Heart right ventricle (tissue), 16 donors: Measurements from ENCODE around the gene LMBR1L. TPM values are rescaled to one million over a fixed set of nuclear protein-coding genes. Genes with fewer than 3 reads are reported as not detected.

Experiments used
- ATAC-seq, 8 donors: fragments of 200-7000 bp; cut with Tn5 transposase; one replicate each; pipeline ENCODE4 v1.9.1; 2020; ENCODE audit warnings: mild to moderate bottlenecking in 8 of 8, moderate library complexity in 8 of 8, moderate number of reproducible peaks in 1 of 8
- DNase-seq, 2 donors: peaks; one replicate each; pipeline ENCODE4 v3.0.0-alpha.2; 2020
- H3K27ac ChIP-seq, 10 donors: fragments of 200-600 bp; sonication (generic) in 2 of 10; one replicate each; pipeline versions ENCODE4 v1.5.0 to v1.8.0; 2020 to 2022; ENCODE audit warnings: mild to moderate bottlenecking in 3 of 10
- H3K27me3 ChIP-seq, 7 donors: fragments of 200-600 bp; one replicate each; pipeline ENCODE4 v1.8.0; 2021 to 2022; ENCODE audit warnings: mild to moderate bottlenecking in 2 of 7
- H3K36me3 ChIP-seq, 9 donors: fragments of 200-600 bp; sonication (generic) in 1 of 9; one replicate each; pipeline versions ENCODE4 v1.5.0 to v1.8.0; 2020 to 2022; ENCODE audit warnings: mild to moderate bottlenecking in 2 of 9
- H3K4me1 ChIP-seq, 9 donors: fragments of 200-600 bp; sonication (generic) in 1 of 9; one replicate each; pipeline versions ENCODE4 v1.5.0 to v1.8.0; 2020 to 2022; ENCODE audit warnings: mild to moderate bottlenecking in 4 of 9
- H3K4me3 ChIP-seq, 10 donors: fragments of 200-600 bp; sonication (generic) in 2 of 10; one replicate each; pipeline versions ENCODE4 v1.5.0 to v1.8.0; 2020 to 2022; ENCODE audit warnings: mild to moderate bottlenecking in 7 of 10, moderate library complexity in 2 of 10
- H3K9me3 ChIP-seq, 11 donors: fragments of 200-600 bp in 10 of 11; sonication (generic) in 2 of 11; one replicate each; pipeline versions ENCODE4 v1.5.0 to v1.8.0; 2013 to 2022; ENCODE audit warnings: mild to moderate bottlenecking in 2 of 11, control low read depth in 1 of 11, moderate library complexity in 1 of 11
- CTCF ChIP-seq, 9 donors: fragments of 200-600 bp; sonication (generic) in 2 of 9; IDR thresholded peaks; one replicate each; pipeline versions ENCODE4 v1.5.0 to v1.8.0; 2021 to 2022; ENCODE audit warnings: antibody characterized with exemption in 9 of 9, mild to moderate bottlenecking in 5 of 9, moderate library complexity in 1 of 9
- WGBS, 2 donors: extraction: QIAGEN DNeasy Blood & Tissue Kit; methylation state at CpG; one replicate each; pipeline ENCODE4 v1.1.7; 2013; ENCODE audit warnings: inconsistent platforms in 1 of 2; 5-methylcytosine and 5-hydroxymethylcytosine counted together
- intact Hi-C, 10 donors: fragments of 100-400 bp; cut with DNase I; formaldehyde crosslinking; loops; one replicate each; pipeline versions ENCODE4 v1.11.1 to v1.14.2; 2022
- polyA plus RNA-seq, 2 donors: library from polyadenylated mRNA; stranded (reverse); fragments of 200-250 nt; gene quantifications; one replicate each; pipeline ENCODE4 v1.2.3, GENCODE V29; 2013
- total RNA-seq, 10 donors: library from RNA; stranded (reverse); fragmentation: NEBNext Ultra II Directional in 3 of 10; extraction: Animal tissue kit (Norgen Biotek cat#: 25700) in 3 of 10; gene quantifications; one replicate each; pipeline versions ENCODE4 v1.2.1 to v1.2.4, GENCODE V29; 2021 to 2023
- donor health status: Arrhythmogenic right ventricular cardiomyopathy.
- donor health status: ischemic (EF 13 %, LVEDD 7.1; RV severe dilation, severe dysfunction).
- donor health status: healthy with polysubstance abuse.
- donor health status: DM: no; HTN: yes; CAD: no.
- donor health status: DM: no; HTN: no; CAD: no.
- donor health status: ischemic (EF 25% LVEDD 6.9; RV normal size, moderate dysfunction).
- donor health status: ischemic (EF 25% LVEDD 5.7; RV mildly dilated, moderate dysfunction).
- donor health status: healthy.
- donor health status: DM: yes; HTN: yes; CAD: no.
- donor health status: Ischemic cardiomyopathy.
- donor health status: ischemic (EF 35%, LVEDD 5.7; RV mildly dilated, moderate dysfunction).
- donor health status: nonischemic (EF 11% LVEDD 7.7; RV severe dilation, severe dysfunction).
- donor health status: DM: yes; HTN: yes; CAD: no.
- donor health status: PGD.
- donor health status: ischemic (EF 29% LVEDD 5.4; RV normal size, mild dysfunction).
- donor health status: nonischemic (EF 23%, LVEDD 6.1; RV moderate dilation, normal function).

LMBR1L gene
- total and polyA plus RNA-seq, 12 donors: 21.5 to 51.8 (median 30.8) TPM

- no peak for ATAC-seq
- intact Hi-C loops: loop anchor here in 2 of 10 donors (5.0 kb wide), 1 partner anchor 33 kb away; no protein-coding TSS in a partner anchor
- Histone ChIP-seq H3K36me3 (peaks cover 0 to 56% (median 49%) of the 10 kb centered on the region in 9 donors), H3K4me3 (no peak overlapping the region), H3K9me3 (no peaks in the 10 kb centered on the region), H3K27me3 (no peaks in the 10 kb centered on the region), H3K27ac (no peak overlapping the region), H3K4me1 (peaks cover 24 to 55% (median 45%) of the 10 kb centered on the region in 9 donors)
- no peak for DNase-seq
- WGBS, 2 donors: 70 to 77% methylated on average over 4 of the region's 4 CpGs
- no peak for TF ChIP-seq CTCF (IDR thresholded peaks at IDR 0.05)
Measured at GRCh38 chr12:49055092-49055491, 55.6 kb downstream of the LMBR1L start.

GRCh38 chr12:49054524-49054923 lies 56.1 kb downstream of the LMBR1L start:
- intact Hi-C loops: no loop called here
- ATAC-seq: no peak
- no peak for DNase-seq
- Histone ChIP-seq H3K4me3 (no peak overlapping the region), H3K27ac (no peak overlapping the region), H3K4me1 (peaks cover 24 to 55% (median 45%) of the 10 kb centered on the region in 9 donors), H3K9me3 (no peaks in the 10 kb centered on the region), H3K27me3 (no peaks in the 10 kb centered on the region), H3K36me3 (peaks cover 4 to 61% (median 55%) of the 10 kb centered on the region in 9 donors)
- no peak for TF ChIP-seq CTCF (IDR thresholded peaks at IDR 0.05)
- WGBS, 2 donors: 92 to 93% methylated on average over 10 of the region's 10 CpGs

- WGBS, 2 donors: 93 to 95% methylated on average over 5 of the region's 5 CpGs
- ATAC-seq (no peak), DNase-seq (no peak)
- H3K9me3 ChIP-seq: no peaks in the 10 kb centered on the region
- intact Hi-C loops: no loop called here
- H3K27ac ChIP-seq: no peak overlapping the region
- H3K4me1 ChIP-seq: peaks cover 24 to 51% (median 42%) of the 10 kb centered on the region in 9 donors
- TF ChIP-seq CTCF (IDR thresholded peaks at IDR 0.05): no peak
- H3K36me3 ChIP-seq: peaks cover 4 to 65% (median 59%) of the 10 kb centered on the region in 9 donors
- H3K27me3 ChIP-seq: no peaks in the 10 kb centered on the region
- no peak overlapping the region for H3K4me3 ChIP-seq
Measured at GRCh38 chr12:49054096-49054495, 56.6 kb downstream of the LMBR1L start.

GRCh38 chr12:49052451-49053208 lies 58.0 kb downstream of the LMBR1L start:
- Histone ChIP-seq H3K9me3 (no peaks in the 10 kb centered on the region), H3K4me3 (no peak overlapping the region), H3K36me3 (peaks cover 9 to 80% (median 69%) of the 10 kb centered on the region in 9 donors), H3K27ac (no peak overlapping the region), H3K27me3 (no peaks in the 10 kb centered on the region), H3K4me1 (peaks cover 22 to 37% (median 30%) of the 10 kb centered on the region in 9 donors)
- intact Hi-C loops: no loop called here
- 85 to 86% methylated on average over 16 of the region's 16 CpGs for WGBS, 2 donors
- ATAC-seq (no peak), DNase-seq (no peak)
- no peak for TF ChIP-seq CTCF (IDR thresholded peaks at IDR 0.05)
